GM11168 (cell line): Measurements from ENCODE around the gene NKX6-2.
"Not testable (repeated sequence)": the region's sequence is repeated elsewhere in the genome, so short reads cannot be mapped to it uniquely, and the experiment has no call there.

Experiments
- in situ Hi-C: fragments of 300-500 bp; cut with MboI; formaldehyde crosslinking; loops from one replicate; pipeline ENCODE4 v1.12.0; 2022; ENCODE audit warnings: low sequenced_read_pairs; ENCODE audit not compliant: unreplicated experiment

Gene NKX6-2

GRCh38 chr10:132799865-132800264 is 13.9 kb upstream of the NKX6-2 start:
- in situ Hi-C loops = no loop called here

DNA sequence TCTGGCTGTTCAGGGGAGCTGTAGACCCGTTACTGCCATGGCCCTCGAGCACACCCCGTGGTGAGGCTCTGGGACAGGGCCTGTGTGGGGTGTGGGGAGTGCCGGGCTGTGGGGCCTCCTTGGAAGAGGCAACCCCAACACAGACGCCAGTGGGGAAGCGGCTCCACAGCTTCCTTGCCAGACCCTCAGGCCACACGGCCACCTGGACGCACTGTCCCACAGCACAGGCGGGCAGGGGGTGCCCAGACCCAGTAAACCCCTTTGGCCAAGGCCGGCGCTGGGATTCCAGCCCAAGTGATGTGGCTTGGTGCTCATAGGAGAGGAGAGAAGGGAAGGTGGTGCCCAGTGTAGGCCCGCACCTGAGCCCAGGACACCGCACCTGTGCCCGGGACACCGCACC is 12.9 kb upstream of the NKX6-2 start:
- in situ Hi-C loops = no loop called here

DNA sequence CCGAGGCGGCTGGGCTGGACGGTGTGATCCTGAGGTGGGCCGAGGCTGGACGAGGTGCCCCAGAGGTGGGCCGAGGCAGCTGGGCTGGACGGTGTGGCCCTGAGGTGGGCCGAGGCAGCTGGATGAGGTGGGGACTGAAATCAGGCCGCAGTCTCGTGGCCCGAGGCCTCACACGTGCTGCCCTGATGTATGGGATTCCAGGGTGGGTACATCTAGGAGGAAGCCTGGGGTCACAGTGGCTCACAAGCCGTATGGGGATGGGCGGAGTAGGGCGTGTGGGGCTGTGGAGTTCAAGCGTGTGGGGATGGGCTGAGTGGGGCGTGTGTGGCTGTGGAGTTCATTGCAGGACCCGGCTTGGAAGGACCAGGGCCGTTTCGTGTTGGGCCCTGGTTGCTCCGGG is 12.5 kb upstream of the NKX6-2 start:
- in situ Hi-C loops = no loop called here

GRCh38 chr10:132797986-132798385 is 12.0 kb upstream of the NKX6-2 start:
- in situ Hi-C loops = not testable (repeated sequence)

- in situ Hi-C loops = no loop called here
Measured at GRCh38 chr10:132796846-132797245, 10.9 kb upstream of the NKX6-2 start.

GRCh38 chr10:132793871-132794849 is 8.2 kb upstream of the NKX6-2 start:
- in situ Hi-C loops = no loop called here

DNA sequence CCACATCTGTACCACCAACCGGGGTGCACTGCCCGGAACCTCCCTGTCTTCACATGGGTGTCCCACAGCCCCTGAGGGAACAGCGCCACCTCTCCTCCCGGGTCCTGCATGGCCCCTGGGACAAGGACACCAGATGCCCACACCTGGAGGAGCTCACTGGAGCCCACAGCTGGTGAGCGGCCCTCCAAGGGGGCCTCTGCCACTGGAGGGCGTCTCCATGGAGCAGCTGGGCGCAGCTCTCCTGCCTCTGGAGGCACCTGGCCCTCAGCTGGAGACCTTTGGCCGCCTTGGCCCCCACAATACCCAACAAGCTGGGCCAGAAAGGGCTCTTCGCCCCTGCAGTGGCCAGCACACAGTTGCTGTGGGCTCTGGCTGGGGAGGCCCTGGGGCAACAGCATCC is 7.3 kb upstream of the NKX6-2 start:
- in situ Hi-C loops = no loop called here

GRCh38 chr10:132792796-132793195 is 6.8 kb upstream of the NKX6-2 start:
- in situ Hi-C loops = no loop called here

DNA sequence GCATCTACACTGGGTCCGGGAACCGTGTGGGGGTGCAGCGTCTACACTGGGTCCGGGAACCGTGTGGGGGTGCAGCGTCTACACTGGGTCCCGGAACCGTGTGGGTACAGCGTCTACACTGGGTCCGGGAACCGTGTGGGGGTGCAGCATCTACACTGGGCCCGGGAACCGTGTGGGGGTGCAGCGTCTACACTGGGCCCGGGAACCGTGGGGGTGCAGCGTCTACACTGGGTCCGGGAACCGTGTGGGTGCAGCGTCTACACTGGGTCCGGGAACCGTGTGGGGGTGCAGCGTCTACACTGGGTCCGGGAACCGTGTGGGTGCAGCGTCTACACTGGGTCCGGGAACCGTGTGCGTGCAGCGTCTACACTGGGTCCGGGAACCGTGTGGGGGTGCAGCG is 6.2 kb upstream of the NKX6-2 start:
- in situ Hi-C loops = not testable (repeated sequence)

DNA sequence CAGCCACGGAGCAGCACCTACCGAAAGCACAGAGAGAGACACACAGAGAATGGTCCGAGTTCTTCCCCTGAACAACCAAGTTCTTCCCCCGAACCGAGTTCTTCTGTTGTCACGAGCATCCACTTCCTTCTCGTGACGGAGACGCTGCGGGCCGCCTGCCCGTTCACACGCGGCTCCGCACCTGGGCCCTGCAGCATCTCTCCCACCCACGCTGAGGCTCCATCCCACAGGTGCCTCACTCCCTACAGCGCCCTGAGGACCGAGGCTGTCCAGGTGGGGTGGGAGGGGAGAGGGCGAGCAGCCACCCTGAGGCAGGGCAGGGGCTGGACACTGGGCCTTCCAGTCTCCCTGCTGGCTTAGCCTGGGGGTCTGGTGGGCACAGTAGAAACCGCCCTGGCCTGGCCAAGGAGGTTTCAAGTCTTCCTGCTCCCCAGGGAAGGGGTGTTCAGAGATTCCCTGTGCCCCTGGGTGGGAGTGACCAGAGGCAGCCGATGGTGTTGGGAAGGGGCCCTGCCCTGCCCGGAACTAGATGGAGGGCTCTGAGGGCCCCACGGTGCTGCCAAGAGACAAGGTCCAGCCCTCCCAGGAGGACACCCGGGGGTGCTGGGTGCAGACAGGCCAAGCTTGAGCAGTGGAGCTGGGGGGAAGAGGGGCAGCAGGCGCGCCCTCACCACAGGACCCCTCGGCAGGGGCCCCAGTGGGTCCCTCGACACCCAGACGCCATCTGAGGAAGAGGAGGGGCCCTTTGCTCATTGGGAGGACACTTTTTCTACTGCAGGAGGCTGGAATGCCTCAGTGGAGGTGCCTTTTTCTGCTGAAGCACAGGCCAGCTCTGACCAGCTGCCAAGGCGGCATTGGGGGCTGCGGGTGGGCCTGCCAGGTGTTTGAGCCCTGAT is 5.2 kb upstream of the NKX6-2 start:
- in situ Hi-C loops = no loop called here

DNA sequence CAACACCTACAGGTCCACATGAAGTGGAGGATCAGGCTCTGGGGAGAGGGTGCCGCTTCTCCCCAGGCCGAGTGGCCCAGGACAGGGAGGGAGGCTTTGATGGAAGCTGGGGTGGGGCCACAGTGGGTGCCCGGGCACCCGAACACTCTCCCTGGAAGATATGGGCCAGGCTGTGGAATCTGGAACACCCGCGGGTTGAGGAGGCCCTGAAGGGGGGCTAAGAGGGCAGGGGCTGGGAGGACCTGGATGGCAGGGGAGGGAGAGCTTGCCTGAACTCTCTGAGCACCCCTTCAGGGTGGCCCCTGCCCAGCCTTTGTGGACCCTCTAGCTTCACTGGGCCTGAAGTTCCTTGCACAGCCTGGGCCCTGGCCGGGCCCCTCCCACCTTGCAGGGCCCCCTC is 4.5 kb upstream of the NKX6-2 start:
- in situ Hi-C loops = no loop called here

- in situ Hi-C loops = no loop called here
Measured at GRCh38 chr10:132789659-132790148, 3.8 kb upstream of the NKX6-2 start.

GRCh38 chr10:132788831-132789219 is 2.9 kb upstream of the NKX6-2 start:
- in situ Hi-C loops = no loop called here

DNA sequence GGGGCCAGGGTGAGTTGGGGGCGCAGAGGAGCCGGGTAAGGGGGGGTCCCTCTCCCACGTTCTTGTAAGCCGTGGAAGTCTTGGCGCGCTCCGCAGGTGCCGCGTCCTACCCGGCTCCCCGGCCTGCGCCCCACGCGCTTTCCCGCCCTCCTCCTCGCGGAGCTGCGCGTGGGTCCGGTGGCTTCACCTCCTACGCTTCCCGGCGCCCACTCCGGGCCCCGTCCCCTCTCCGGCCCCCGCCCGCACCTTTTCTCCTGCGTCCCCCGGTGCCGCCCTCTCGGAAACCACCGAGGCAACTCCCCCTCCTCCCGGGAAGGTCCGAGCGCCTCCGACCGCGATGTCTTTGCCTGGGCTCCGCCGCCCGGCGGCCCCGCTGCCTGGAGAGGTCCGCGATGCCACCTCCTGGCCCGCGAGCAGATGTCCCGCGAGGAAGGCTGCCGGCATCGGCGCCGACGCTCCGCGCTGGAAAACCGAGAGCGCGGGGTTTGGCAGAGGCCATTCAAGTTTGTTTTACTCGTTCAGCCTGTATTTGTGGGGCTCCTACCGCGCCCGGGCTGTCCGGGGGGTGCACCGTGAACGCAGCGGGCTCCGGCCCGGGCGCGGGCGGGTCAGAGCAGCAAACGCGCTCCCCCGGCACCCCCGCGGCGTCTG is 2.4 kb upstream of the NKX6-2 start:
- in situ Hi-C loops = no loop called here

DNA sequence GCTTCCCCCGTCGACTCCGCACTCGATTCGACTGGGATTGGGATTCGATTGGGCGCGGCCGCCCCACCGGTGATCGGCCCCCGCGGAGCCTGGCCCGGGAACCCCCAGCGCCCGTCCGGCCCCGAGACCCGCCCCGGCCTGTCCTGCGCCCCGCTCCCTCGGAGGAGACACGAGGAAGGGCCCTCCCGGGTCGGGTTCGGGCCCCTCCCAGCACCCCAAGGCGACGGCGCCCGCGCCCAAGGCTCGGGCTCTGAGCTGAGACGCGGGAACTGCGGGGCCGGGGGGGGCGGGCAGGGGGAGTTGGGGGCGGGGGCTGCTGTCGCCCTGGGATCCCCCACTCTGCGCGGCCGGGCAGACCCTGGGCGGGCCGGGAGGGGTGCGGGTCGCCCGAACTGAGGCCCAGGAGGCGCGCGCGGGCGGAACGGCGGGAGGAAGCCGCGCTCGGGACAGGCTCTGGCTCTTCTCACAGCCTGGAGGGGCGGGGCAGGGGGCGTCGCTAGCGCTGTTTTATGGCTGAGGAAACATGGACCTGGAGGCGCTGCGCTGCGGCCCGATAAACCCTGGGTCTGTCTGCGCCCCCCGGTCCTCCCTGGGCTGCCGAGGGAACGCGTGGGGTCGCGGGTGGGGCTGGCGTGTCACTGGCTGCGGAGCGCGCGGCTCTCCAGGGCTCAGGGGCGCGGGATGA is 1.7 kb upstream of the NKX6-2 start:
- in situ Hi-C loops = no loop called here

DNA sequence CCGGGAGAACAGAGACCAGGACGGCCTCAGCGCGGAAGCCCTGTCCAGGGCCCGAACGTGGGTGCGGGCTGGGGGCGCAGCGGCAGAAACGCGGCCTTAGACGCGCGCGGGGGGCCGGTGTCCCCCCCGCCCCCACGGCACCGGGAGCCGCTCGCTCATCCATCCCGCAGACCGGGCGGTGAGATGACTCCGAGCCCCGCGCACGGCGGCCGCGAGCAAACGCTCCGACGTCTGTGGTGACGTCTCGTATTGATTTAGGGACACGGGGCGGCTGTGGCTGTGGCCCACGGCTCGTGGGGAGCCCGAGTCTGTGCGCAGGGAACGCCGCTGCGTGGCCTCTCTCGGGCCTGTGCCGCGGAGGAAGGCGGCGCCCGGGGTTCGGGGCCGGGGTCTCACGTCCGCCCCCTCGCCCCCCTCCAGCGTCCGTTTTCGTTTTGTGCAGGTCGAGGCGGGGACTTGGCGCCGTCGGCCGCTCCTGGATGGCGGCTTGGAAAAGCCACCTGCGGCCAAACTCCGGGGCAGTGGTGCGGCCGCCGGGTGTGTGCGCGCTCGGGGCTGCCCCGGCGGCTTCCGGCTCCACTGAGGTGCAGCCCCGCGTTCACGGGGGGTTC is 1.0 kb upstream of the NKX6-2 start:
- in situ Hi-C loops = no loop called here

GRCh38 chr10:132786476-132786883 is 533 bp upstream of the NKX6-2 start:
- in situ Hi-C loops = no loop called here

- in situ Hi-C loops = no loop called here
Measured at GRCh38 chr10:132784866-132785722, 853 bp downstream of the NKX6-2 start.
